ENCODE results near the gene NTNG2.

Gene NTNG2

DNA sequence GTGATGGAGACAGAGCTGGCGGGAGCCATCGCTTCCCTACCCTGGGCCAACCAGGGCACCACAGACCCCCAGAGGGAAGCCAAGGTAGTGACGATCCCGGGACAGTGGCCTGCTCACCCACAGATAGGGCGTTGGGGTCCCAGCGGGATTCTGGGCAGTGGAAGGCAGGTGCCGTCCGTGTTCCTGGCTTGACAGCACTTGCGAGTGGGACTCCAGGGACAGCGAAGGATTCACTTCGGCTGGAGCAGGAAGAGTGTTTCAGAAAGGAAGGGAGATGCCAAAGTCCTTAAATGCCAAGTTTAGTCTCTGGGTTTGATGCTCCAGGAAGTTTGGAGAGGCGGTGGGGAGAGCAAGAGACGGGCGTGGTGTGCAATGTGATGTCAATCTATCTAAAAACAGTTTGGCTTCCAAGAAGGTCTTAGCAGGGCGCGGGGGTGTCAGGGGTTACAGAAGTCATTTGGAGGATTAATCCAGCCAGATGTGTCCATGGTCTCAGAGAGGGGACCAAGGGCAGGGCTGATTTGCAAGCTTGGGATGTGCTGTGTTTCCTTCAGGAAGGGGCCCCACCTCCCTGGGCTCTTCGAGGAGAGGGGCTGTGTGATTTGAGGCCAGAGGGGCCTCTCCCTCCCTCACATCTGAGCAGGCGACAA, 74.9 kb downstream of the NTNG2 start:
- no peaks in the 10 kb centered on the region for H3K36me3 ChIP-seq (ENCODE audit: control insufficient read depth, insufficient read depth, low read length)
- no peak overlapping the region for H3K9ac ChIP-seq (ENCODE audit: low read depth, low read length)
- no peak overlapping the region for H3K4me3 ChIP-seq (ENCODE audit: low read depth, low read length)
- H3K9me3 ChIP-seq (ENCODE audit: control insufficient read depth, insufficient read depth, low read length) = no peaks in the 10 kb centered on the region
- H3K27ac ChIP-seq (ENCODE audit: low read depth, low read length) = no peak overlapping the region
- H3K27me3 ChIP-seq (ENCODE audit: control insufficient read depth, insufficient read depth, low read length) = peaks cover 10% of the 10 kb centered on the region; the same call in 1 of the 2 replicates
- no peaks in the 10 kb centered on the region for H3K4me1 ChIP-seq (ENCODE audit: control insufficient read depth, insufficient read depth, low read length)

DNA sequence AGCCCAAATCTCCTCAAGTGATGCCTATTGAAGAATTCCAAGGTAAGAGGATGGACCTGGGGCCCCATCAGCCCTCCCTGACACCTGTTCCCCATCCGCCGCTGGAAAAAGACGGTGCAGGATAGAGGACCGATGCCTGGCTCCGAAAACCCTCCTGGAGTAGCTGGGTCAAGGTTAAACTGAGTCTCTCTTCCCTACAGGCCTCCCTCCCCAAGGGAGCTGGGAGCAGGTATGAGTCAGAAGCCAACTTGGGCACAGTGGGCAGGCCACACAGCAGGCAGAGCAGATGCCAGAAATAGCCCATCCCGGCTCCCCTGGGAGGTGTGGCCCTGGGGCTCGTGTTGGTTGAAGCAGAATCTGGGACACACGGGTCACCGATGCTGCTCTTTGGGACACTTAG, 75.6 kb downstream of the NTNG2 start:
- Histone ChIP-seq H3K9ac (ENCODE audit: low read depth, low read length) (no peak overlapping the region), H3K27ac (ENCODE audit: low read depth, low read length) (no peak overlapping the region), H3K9me3 (ENCODE audit: control insufficient read depth, insufficient read depth, low read length) (no peaks in the 10 kb centered on the region), H3K27me3 (ENCODE audit: control insufficient read depth, insufficient read depth, low read length) (peaks cover 13% of the 10 kb centered on the region), H3K4me3 (ENCODE audit: low read depth, low read length) (no peak overlapping the region), H3K36me3 (ENCODE audit: control insufficient read depth, insufficient read depth, low read length) (no peaks in the 10 kb centered on the region), H3K4me1 (ENCODE audit: control insufficient read depth, insufficient read depth, low read length) (0 out of 2 replicates have a peak, but pooled peaks cover 1% of the 10 kb centered on the region)

DNA sequence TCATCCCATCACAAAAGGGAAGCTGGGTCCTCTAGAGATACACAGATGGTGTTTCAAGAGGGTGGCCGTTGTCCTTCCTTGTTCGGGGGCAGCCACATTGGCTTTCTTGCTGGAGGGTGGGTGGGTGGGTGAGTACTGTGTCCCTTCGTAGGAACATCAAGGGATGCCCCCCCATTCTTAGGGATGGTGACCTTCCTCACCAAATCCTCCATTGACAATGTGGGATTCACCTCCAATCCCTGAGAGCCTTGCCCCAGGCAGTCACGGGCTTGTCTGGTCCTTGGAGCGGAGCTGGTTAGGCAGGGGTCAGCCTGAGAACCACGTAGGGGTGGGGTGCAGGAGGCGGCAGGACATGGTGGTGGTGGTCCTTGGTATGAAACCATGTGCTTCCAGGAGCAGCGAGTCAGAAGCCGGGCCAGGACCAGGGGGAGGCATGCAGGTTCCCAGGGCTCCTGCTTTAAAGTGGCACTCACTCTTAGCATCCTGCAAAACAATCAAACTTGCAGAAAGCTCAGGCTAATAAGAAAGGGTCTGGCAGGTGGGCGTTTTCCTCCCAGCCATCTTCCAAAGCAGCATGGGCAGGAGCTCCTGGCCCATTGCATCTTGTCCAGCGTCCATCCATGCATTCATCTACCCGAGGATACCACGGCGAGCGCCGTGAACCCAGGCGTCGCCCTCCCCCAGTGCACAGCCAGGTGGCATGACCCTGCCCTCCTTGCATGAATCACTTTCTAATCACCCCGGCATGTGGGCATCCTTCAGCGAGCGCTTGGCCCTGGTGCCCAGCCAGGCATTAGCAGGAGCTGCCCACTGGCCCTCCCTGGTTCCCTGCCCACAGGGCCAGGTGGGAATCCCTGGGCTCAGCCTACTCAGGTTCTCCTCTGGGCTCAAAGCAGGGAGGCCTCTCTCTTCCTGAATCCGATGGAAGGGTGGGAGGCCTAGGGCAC, 76.4 kb downstream of the NTNG2 start:
- Histone ChIP-seq H3K4me3 (ENCODE audit: low read depth, low read length) (no peak overlapping the region), H3K4me1 (ENCODE audit: control insufficient read depth, insufficient read depth, low read length) (peaks cover 6% of the 10 kb centered on the region; the same call in 1 of the 2 replicates), H3K27me3 (ENCODE audit: control insufficient read depth, insufficient read depth, low read length) (peaks cover 21% of the 10 kb centered on the region), H3K27ac (ENCODE audit: low read depth, low read length) (no peak overlapping the region), H3K9ac (ENCODE audit: low read depth, low read length) (no peak overlapping the region), H3K36me3 (ENCODE audit: control insufficient read depth, insufficient read depth, low read length) (no peaks in the 10 kb centered on the region), H3K9me3 (ENCODE audit: control insufficient read depth, insufficient read depth, low read length) (no peaks in the 10 kb centered on the region)

DNA sequence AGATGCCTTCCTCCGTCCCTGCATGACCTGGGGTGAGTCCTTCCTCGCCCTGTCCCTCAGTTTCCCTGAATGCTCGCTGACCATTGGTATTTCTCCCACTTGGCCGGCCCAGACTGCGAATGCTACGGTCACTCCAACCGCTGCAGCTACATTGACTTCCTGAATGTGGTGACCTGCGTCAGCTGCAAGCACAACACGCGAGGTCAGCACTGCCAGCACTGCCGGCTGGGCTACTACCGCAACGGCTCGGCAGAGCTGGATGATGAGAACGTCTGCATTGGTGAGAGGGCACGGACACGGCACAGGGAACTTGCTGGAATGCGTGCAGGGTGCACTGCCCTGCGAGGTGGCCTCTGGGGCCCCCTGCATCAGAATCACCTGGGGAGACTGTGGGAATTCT, 77.1 kb downstream of the NTNG2 start:
- H3K4me1 ChIP-seq (ENCODE audit: control insufficient read depth, insufficient read depth, low read length) = peaks cover 11% of the 10 kb centered on the region; the same call in 1 of the 2 replicates
- peaks cover 28% of the 10 kb centered on the region for H3K27me3 ChIP-seq (ENCODE audit: control insufficient read depth, insufficient read depth, low read length)
- H3K4me3 ChIP-seq (ENCODE audit: low read depth, low read length) = no peak overlapping the region
- no peak overlapping the region for H3K9ac ChIP-seq (ENCODE audit: low read depth, low read length)
- no peaks in the 10 kb centered on the region for H3K36me3 ChIP-seq (ENCODE audit: control insufficient read depth, insufficient read depth, low read length)
- H3K9me3 ChIP-seq (ENCODE audit: control insufficient read depth, insufficient read depth, low read length) = no peaks in the 10 kb centered on the region
- no peak overlapping the region for H3K27ac ChIP-seq (ENCODE audit: low read depth, low read length)

DNA sequence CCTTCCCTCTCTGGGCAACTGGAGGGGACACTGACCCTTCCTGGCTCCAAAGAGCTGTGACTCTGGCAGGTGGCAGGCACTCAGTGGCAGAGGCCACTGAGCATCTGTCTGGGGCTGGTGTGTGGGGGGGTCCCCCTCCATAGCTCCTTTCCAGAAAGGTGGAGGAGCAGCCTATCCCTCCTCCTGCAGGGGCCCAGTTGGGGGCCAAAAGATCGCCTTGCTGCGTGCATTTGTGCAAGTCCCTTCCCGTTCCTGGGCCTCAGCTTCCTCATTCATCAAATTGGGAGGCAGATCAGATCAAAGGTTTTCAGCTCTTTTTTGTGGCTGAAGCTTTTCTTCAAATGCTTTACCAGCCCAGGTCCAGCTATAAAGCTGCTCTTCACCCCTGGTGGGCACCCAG, 77.7 kb downstream of the NTNG2 start:
- Histone ChIP-seq H3K27me3 (ENCODE audit: control insufficient read depth, insufficient read depth, low read length) (peaks cover 30% of the 10 kb centered on the region), H3K9ac (ENCODE audit: low read depth, low read length) (no peak overlapping the region), H3K9me3 (ENCODE audit: control insufficient read depth, insufficient read depth, low read length) (no peaks in the 10 kb centered on the region), H3K4me3 (ENCODE audit: low read depth, low read length) (no peak overlapping the region), H3K27ac (ENCODE audit: low read depth, low read length) (no peak overlapping the region), H3K4me1 (ENCODE audit: control insufficient read depth, insufficient read depth, low read length) (peaks cover 12% of the 10 kb centered on the region; the same call in 1 of the 2 replicates), H3K36me3 (ENCODE audit: control insufficient read depth, insufficient read depth, low read length) (no peaks in the 10 kb centered on the region)

DNA sequence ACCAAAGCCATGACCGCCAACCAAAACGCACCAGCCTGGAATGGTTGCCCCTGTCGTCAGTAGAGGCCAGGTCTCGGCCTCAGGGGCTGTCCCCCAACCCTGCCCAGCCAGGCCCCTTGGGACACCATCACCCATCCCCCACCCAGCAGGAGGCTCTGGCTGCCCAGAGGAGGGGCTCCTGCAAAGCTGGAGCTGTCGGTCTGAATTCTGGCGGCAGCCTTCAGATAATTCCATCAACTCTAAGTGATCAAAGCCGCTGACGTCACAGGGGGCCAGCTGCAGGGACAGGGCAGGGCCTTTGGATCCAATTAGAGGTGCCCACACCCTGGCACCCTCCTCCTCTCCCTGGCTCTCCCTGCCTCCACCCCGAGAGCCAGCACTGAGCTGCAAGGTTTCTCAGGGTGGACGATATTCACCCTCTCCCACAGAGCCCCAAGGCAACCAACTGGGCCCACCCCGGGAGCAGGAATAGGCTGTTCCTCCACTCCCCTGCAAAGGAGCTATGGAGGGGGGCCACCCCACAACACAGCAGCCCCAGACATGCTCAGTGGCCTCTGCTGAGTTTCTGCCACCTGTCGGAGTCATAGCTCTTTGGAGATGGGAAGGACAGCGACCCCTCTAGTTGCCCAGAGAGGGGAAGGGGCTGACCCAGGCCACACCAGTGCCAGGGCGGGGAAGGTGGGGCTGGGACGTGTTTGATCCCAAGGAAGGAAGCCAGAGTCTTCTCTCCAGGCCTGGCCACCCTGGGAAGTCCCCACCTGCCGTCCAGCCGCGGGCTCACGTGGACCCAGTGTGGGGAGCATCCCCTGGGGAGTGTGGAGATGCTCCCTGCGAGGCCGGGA, 78.4 kb downstream of the NTNG2 start:
- H3K4me3 ChIP-seq (ENCODE audit: low read depth, low read length) = peak overlapping the region; percentile 69
- no peaks in the 10 kb centered on the region for H3K36me3 ChIP-seq (ENCODE audit: control insufficient read depth, insufficient read depth, low read length)
- peaks cover 12% of the 10 kb centered on the region; the same call in 1 of the 2 replicates for H3K4me1 ChIP-seq (ENCODE audit: control insufficient read depth, insufficient read depth, low read length)
- no peak overlapping the region for H3K27ac ChIP-seq (ENCODE audit: low read depth, low read length)
- H3K9ac ChIP-seq (ENCODE audit: low read depth, low read length) = no peak overlapping the region
- peaks cover 30% of the 10 kb centered on the region for H3K27me3 ChIP-seq (ENCODE audit: control insufficient read depth, insufficient read depth, low read length)
- H3K9me3 ChIP-seq (ENCODE audit: control insufficient read depth, insufficient read depth, low read length) = no peaks in the 10 kb centered on the region

DNA sequence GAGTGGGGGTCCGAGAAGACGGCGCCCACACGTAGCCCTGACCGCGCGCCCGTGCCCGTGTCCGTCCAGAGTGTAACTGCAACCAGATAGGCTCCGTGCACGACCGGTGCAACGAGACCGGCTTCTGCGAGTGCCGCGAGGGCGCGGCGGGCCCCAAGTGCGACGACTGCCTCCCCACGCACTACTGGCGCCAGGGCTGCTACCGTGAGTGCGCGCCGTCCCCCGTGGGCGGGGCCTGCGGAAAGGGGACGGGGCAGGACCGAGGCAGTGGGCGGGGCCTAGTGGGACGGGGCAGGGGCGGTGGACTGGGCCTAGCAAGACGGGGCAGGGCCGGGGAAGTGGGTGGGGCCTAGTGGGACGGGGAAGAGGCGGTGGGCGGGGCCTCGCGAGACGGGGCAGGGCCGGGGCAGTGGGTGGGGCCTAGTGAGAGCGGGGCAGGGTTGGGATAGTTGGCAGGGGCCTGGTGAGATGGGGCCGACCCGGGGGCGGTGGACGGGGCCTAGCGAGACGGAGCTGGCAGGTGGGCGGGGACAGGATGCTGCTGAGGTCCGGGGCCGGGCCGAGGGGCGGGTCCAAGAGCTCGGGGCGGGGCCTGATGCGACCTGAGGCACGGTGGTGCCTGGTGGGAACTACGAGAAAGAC, 79.1 kb downstream of the NTNG2 start:
- no peaks in the 10 kb centered on the region for H3K36me3 ChIP-seq (ENCODE audit: control insufficient read depth, insufficient read depth, low read length)
- peak overlapping the region; percentile 69 for H3K4me3 ChIP-seq (ENCODE audit: low read depth, low read length)
- H3K4me1 ChIP-seq (ENCODE audit: control insufficient read depth, insufficient read depth, low read length) = peaks cover 12% of the 10 kb centered on the region; the same call in 1 of the 2 replicates
- H3K9ac ChIP-seq (ENCODE audit: low read depth, low read length) = no peak overlapping the region
- peaks cover 30% of the 10 kb centered on the region for H3K27me3 ChIP-seq (ENCODE audit: control insufficient read depth, insufficient read depth, low read length)
- no peaks in the 10 kb centered on the region for H3K9me3 ChIP-seq (ENCODE audit: control insufficient read depth, insufficient read depth, low read length)
- H3K27ac ChIP-seq (ENCODE audit: low read depth, low read length) = no peak overlapping the region

- Histone ChIP-seq H3K27ac (ENCODE audit: low read depth, low read length) (no peak overlapping the region), H3K4me3 (ENCODE audit: low read depth, low read length) (peak overlapping the region; percentile 62), H3K9ac (ENCODE audit: low read depth, low read length) (no peak overlapping the region), H3K4me1 (ENCODE audit: control insufficient read depth, insufficient read depth, low read length) (peaks cover 12% of the 10 kb centered on the region; the same call in 1 of the 2 replicates), H3K9me3 (ENCODE audit: control insufficient read depth, insufficient read depth, low read length) (no peaks in the 10 kb centered on the region), H3K36me3 (ENCODE audit: control insufficient read depth, insufficient read depth, low read length) (no peaks in the 10 kb centered on the region), H3K27me3 (ENCODE audit: control insufficient read depth, insufficient read depth, low read length) (peaks cover 30% of the 10 kb centered on the region)
These were observed 79.6 kb downstream of the NTNG2 start for GRCh38 chr9:132241483-132241839.

DNA sequence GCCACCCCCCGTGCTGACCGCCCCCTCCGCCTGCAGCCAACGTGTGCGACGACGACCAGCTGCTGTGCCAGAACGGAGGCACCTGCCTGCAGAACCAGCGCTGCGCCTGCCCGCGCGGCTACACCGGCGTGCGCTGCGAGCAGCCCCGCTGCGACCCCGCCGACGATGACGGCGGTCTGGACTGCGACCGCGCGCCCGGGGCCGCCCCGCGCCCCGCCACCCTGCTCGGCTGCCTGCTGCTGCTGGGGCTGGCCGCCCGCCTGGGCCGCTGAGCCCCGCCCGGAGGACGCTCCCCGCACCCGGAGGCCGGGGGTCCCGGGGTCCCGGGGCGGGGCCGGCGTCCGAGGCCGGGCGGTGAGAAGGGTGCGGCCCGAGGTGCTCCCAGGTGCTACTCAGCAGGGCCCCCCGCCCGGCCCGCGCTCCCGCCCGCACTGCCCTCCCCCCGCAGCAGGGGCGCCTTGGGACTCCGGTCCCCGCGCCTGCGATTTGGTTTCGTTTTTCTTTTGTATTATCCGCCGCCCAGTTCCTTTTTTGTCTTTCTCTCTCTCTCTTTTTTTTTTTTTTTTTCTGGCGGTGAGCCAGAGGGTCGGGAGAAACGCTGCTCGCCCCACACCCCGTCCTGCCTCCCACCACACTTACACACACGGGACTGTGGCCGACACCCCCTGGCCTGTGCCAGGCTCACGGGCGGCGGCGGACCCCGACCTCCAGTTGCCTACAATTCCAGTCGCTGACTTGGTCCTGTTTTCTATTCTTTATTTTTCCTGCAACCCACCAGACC, 80.2 kb downstream of the NTNG2 start:
- peaks cover 12% of the 10 kb centered on the region; the same call in 1 of the 2 replicates for H3K4me1 ChIP-seq (ENCODE audit: control insufficient read depth, insufficient read depth, low read length)
- no peaks in the 10 kb centered on the region for H3K36me3 ChIP-seq (ENCODE audit: control insufficient read depth, insufficient read depth, low read length)
- peaks cover 30% of the 10 kb centered on the region for H3K27me3 ChIP-seq (ENCODE audit: control insufficient read depth, insufficient read depth, low read length)
- no peak overlapping the region for H3K9ac ChIP-seq (ENCODE audit: low read depth, low read length)
- no peak overlapping the region for H3K27ac ChIP-seq (ENCODE audit: low read depth, low read length)
- H3K9me3 ChIP-seq (ENCODE audit: control insufficient read depth, insufficient read depth, low read length) = no peaks in the 10 kb centered on the region
- peak overlapping the region; percentile 62 for H3K4me3 ChIP-seq (ENCODE audit: low read depth, low read length)
